ENCODE measurements around the gene ZNF280D.

GRCh38 chr15:56587686-56588085, 145.6 kb downstream of the ZNF280D start:
- TF ChIP-seq CTCF (IDR thresholded peaks at IDR 0.05; ENCODE audit: low read depth, low read length), result no peak
- TF ChIP-seq POLR2A (IDR thresholded peaks at IDR 0.05; ENCODE audit: extremely low read depth, insufficient read length), result no peak
- TF ChIP-seq MAX (IDR thresholded peaks at IDR 0.05; ENCODE audit: low read depth, low read length), result no peak
- no peak for TF ChIP-seq MYC (IDR thresholded peaks at IDR 0.05; ENCODE audit: low read depth, low read length)

All from NB4 (cell line).